ENCODE measurements around the gene PIGR.

PIGR gene

DNA sequence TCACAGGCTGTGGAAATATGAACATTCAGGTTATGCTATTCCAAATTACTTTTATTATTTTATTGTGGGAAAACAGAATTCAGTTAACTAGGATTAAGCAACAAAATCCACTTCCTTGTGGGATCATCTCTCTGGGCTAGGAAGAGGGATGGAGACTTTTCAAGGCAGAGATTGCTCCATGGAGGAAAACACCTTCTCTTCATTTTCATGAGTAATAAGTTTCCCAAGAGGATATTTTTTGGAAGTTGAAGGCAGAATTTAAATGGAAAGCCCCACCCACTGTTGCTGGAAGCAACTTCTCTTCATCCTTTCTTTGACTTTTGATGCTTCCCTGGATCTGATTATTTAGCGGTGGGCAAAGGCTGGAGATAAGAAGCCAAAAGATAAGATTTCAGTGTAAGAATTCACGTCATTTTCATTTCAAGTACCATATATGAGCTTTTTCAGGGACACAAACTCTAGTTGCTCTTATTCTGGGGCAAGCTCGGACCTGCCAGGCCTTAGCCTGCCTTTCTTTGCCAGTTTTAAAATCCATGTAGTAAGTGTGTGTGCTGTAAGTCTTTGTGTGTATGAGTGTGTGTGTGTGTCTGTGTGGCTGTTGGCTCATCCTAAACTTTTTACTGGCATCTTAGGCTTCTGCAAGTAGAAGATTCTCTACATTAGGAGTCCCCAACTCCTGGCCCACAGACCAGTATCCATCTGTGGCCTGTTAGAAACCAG lies 60.8 kb downstream of the PIGR start:
- no peak for DNase-seq

DNA sequence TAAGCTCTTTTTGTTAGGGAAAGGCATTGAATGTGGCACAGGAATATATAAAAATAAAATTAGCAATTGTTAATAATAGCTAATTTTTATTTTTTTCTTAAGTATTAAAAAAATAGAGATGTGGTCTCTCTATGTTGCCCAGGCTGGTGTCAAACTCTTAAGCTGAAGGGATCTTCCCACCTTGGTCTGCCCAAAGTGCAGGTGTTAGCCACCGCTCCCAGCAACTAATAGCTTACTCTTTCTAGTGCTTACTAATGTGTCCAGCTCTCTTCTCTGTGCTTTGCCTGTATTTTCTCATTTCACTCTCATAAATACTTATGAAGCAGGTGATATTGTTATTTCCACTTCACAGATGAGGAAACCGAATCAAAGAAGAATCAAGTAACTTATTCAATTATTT lies 62.4 kb downstream of the PIGR start:
- DNase-seq: no peak

DNA sequence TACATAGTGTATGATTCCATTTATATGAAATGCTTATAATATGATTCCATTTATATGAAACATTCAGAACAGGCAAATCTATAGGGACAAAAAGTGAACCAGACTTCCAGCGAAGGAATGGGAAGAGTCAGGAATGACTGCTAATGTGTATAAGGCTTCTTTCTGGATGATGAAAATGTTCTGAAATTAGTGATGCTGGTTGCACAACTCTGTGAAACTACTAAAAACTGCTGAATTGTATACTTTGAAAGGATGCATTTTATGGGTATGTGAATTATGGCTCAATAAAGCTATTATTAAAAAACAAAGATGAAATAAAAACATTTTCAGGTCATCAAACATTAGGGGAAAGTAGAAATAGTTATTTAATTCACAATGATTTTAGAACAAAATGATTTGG lies 63.1 kb downstream of the PIGR start:
- no peak for DNase-seq

DNA sequence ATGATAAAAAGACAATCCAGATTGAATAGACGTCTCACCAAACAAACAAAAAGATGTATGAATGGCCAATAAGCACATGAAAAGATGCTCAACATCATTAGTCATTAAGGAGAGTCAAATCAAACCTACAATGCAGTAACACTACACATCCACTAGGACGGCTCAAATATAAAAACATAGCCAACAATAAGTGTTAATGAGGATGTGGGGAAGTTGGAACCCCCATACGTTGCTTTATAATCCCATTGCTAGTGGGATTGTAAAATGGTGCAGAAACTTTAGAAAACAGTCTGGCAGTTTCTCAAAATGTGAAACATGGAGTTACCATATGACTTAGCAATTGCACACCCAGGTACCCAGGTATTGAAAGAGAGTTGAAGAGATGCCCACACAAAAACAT lies 63.7 kb downstream of the PIGR start:
- no peak for DNase-seq

DNA sequence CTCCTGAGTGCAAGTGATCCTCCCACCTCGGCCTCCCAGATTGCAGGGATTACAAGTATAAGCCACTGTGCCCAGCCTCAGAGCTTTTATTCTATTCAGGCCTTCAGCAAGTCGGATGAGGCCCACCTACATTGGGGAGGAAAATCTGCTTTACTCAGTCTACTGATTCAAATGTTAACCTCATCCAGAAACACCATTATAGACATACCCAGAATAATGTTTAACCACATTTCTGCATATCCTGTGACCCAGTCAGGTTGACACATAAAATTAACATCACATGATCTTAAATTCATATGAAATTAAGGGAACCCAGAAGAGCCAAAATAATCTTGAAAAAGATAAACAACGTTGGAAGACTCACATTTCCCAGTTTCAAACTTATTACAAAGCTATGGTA lies 66.0 kb downstream of the PIGR start:
- no peak for DNase-seq

All from activated naive CD4-positive, alpha-beta T cell treated with anti-CD3 and anti-CD28 coated beads, Interleukin-2, amount 50 U/mL, for 16 hours (primary cell).